HCT116 (cell line): ENCODE data around the gene P3H3. TPM values are rescaled to one million over a fixed set of nuclear protein-coding genes. Genes with fewer than 3 reads are reported as not detected.

ENCODE experiments used
- ATAC-seq: fragments of 200-7000 bp; cut with Tn5 transposase; 2 replicates; pipeline ENCODE4 v1.9.1; 2020; ENCODE audit warnings: mild to moderate bottlenecking, moderate library complexity
- BruUV-seq: library from RNA; stranded (reverse); fragments of 400-500 nt; replicated peaks from 2 replicates; lab custom pipeline; 2021; lab: Mats Ljungman, UMichigan
- CTCF ChIA-PET: fragments of 300-600 bp; sonication (Branson Sonifier 250); formaldehyde crosslinking; loops from one replicate; lab custom pipeline; 2021; ENCODE audit warnings: antibody characterized with exemption; lab: Charles Lee
- POLR2A ChIA-PET: fragments of 300-600, 350-600 bp; sonication (Branson Sonifier 250); formaldehyde crosslinking; loops from one replicate; lab custom pipeline; 2021; ENCODE audit warnings: antibody characterized with exemption; lab: Charles Lee
- RAD21 ChIA-PET, 2 experiments: fragments of 300-600 bp; sonication (Branson Sonifier 250); formaldehyde crosslinking; loops; one replicate each; lab custom pipeline; 2023; ENCODE audit warnings: low total read pairs in 2 of 2; ENCODE audit not compliant: uncharacterized antibody in 2 of 2, unreplicated experiment in 2 of 2, low non-redundant PET in 1 of 2; lab: Charles Lee
- DNase-seq: peaks from one replicate; pipeline ENCODE4 v3.0.0-alpha.2; 2010; ENCODE audit warnings: low read depth, low spot score
- H2AFZ ChIP-seq: fragments of 200-600 bp; shearing (Covaris generic), sonication (generic); 2 replicates; pipeline ENCODE4 v1.6.1; 2017; ENCODE audit warnings: low read depth, mixed run types, mixed read lengths, antibody characterized with exemption, low read length; ENCODE audit not compliant: poor library complexity, severe bottlenecking
- H3K27ac ChIP-seq: 2 replicates; pipeline ENCODE4 v1.5.1; 2012; ENCODE audit warnings: low read depth, low read length
- H3K27me3 ChIP-seq: fragments of 200-600 bp; sonication (generic); 2 replicates; pipeline ENCODE4 v1.6.1; 2016; ENCODE audit warnings: mixed run types, low read length, mixed read lengths; ENCODE audit not compliant: insufficient read depth
- H3K36me3 ChIP-seq, 2 experiments: fragments of 200-500 bp in 1 of 2; fragments of 200-600 bp in 1 of 2; sonication (Bioruptor generic) in 1 of 2; sonication (generic) in 1 of 2; 2 replicates each; pipeline versions ENCODE4 v1.5.1 to v1.6.1; 2014 to 2016; ENCODE audit warnings: low read length in 2 of 2, inconsistent platforms in 1 of 2, mixed read lengths in 1 of 2, mixed run types in 1 of 2; ENCODE audit not compliant: insufficient read depth in 2 of 2, control insufficient read depth in 1 of 2
- H3K4me1 ChIP-seq, 2 experiments: fragments of 200-600 bp in 1 of 2; sonication (generic) in 1 of 2; 2 replicates each; pipeline versions ENCODE4 v1.5.1 to v1.6.1; 2012 to 2017; ENCODE audit warnings: low read length in 2 of 2, inconsistent platforms in 1 of 2, mild to moderate bottlenecking in 1 of 2, mixed read lengths in 1 of 2, mixed run types in 1 of 2, moderate library complexity in 1 of 2; ENCODE audit not compliant: insufficient read depth in 2 of 2, control insufficient read depth in 1 of 2
- H3K4me2 ChIP-seq: fragments of 200-600 bp; sonication (generic); 2 replicates; pipeline ENCODE4 v1.6.1; 2017; ENCODE audit warnings: mixed run types, low read length, mixed read lengths
- H3K4me3 ChIP-seq, 2 experiments: fragments of 200-600 bp in 1 of 2; sonication (generic) in 1 of 2; replicated peaks in 1 of 2; 2 replicates each; pipeline ENCODE4 v1.5.1; 2011 to 2016; ENCODE audit warnings: low read length in 2 of 2, control low read depth in 1 of 2, low read depth in 1 of 2, mild to moderate bottlenecking in 1 of 2, mixed read lengths in 1 of 2, mixed run types in 1 of 2
- H3K79me2 ChIP-seq: fragments of 200-600 bp; sonication (generic); 2 replicates; pipeline ENCODE4 v1.6.1; 2017; ENCODE audit warnings: mild to moderate bottlenecking, mixed run types, low read length, moderate library complexity, mixed read lengths; ENCODE audit not compliant: insufficient read depth
- H3K9ac ChIP-seq: fragments of 200-600 bp; sonication (generic); 2 replicates; pipeline ENCODE4 v1.6.1; 2016; ENCODE audit warnings: low read length, mixed read lengths
- H3K9me2 ChIP-seq: fragments of 200-600 bp; sonication (generic), shearing (Covaris generic); 2 replicates; pipeline ENCODE4 v1.6.1; 2017; ENCODE audit warnings: mixed run types, mild to moderate bottlenecking, moderate library complexity; ENCODE audit not compliant: insufficient read depth
- H3K9me3 ChIP-seq, 2 experiments: fragments of 200-500 bp in 1 of 2; fragments of 200-600 bp in 1 of 2; sonication (Bioruptor generic) in 1 of 2; sonication (generic) in 1 of 2; 2 replicates each; pipeline ENCODE4 v1.6.1; 2014 to 2017; ENCODE audit warnings: low read length in 2 of 2, mixed read lengths in 2 of 2, inconsistent platforms in 1 of 2, low read depth in 1 of 2, mild to moderate bottlenecking in 1 of 2, mixed run types in 1 of 2, moderate library complexity in 1 of 2; ENCODE audit not compliant: control insufficient read depth in 1 of 2, insufficient read depth in 1 of 2
- H4K20me1 ChIP-seq: fragments of 200-600 bp; sonication (generic), shearing (Covaris generic); 2 replicates; pipeline ENCODE4 v1.6.1; 2017; ENCODE audit warnings: mixed run types, mild to moderate bottlenecking, moderate library complexity; ENCODE audit not compliant: insufficient read depth
- CEBPB ChIP-seq: IDR thresholded peaks from 2 replicates; pipeline ENCODE4 v1.6.1; 2012; ENCODE audit warnings: low read depth
- EGR1 ChIP-seq: IDR thresholded peaks from 2 replicates; pipeline ENCODE4 v1.6.1; 2012; ENCODE audit warnings: low read depth
- EZH2 ChIP-seq: fragments of 200-600 bp; sonication (generic); IDR thresholded peaks from 2 replicates; pipeline ENCODE4 v1.6.1; 2017; ENCODE audit warnings: antibody characterized with exemption, mixed run types
- ZNF274 ChIP-seq: fragments of 200-500 bp; sonication (Bioruptor generic); IDR thresholded peaks from 2 replicates; pipeline ENCODE4 v1.6.1; 2014; ENCODE audit warnings: mild to moderate bottlenecking, low read depth, low read length, inconsistent platforms
- intact Hi-C: fragments of 100-400 bp; cut with micrococcal nuclease; formaldehyde crosslinking; loops from 2 replicates; pipeline ENCODE4 v1.10.0; 2022
- total RNA-seq: library from RNA; stranded (reverse); gene quantifications from one replicate; pipeline ENCODE4 v1.2.1, GENCODE V29; 2021; ENCODE audit not compliant: unreplicated experiment
- TF ChIP-seq, protein P1 (sequence below): IDR thresholded peaks from 2 replicates; pipeline ENCODE4 v1.6.1; 2012

Gene P3H3
- total RNA-seq, 1 experiment from 2014 or later, result 32.2 TPM

DNA sequence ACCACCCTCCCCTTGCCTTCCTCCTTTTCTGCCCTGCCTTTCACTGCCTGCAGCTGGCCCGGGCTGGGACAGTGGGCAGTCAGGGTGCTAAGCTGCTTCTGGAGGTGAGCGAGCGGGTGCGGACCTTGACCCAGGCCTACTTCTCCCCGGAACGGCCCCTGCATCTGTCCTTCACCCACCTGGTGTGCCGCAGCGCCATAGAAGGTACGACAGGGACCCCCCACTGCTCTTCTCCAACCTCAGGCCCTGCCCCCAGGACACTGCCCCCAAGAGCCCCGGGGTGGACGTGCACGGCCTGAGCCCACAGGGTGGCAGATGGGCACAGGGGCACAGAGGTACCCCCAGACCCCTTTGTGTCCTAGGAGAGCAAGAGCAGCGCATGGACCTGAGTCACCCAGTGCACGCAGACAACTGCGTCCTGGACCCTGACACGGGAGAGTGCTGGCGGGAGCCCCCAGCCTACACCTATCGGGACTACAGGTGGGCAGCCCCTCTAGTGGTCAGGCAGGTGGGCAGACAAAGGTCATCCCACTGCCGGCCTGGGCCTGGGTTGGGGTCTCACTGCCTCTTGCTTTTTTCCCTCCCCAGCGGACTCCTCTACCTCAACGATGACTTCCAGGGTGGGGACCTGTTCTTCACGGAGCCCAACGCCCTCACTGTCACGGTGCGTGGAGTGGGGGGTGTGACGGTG, 9.3 kb downstream of the P3H3 start:
- H3K4me2 ChIP-seq, result no peak overlapping the region
- H3K79me2 ChIP-seq, result no peaks in the 10 kb centered on the region
- no peak overlapping the region for H3K4me3 ChIP-seq
- DNase-seq (no peak), ATAC-seq (no peak)
- H3K27me3 ChIP-seq, result no peaks in the 10 kb centered on the region
- no peaks in the 10 kb centered on the region for H4K20me1 ChIP-seq
- no peak overlapping the region for H3K27ac ChIP-seq
- intact Hi-C loops, result no loop called here
- peaks cover 11 to 16% of the 10 kb centered on the region in 2 experiments; a peak in 3 of 4 replicates for H3K36me3 ChIP-seq
- CTCF ChIA-PET, result no interaction called here
- TF ChIP-seq EGR1 (no peak), CEBPB (no peak), ZNF274 (no peak)
- TF ChIP-seq, protein P1, sequence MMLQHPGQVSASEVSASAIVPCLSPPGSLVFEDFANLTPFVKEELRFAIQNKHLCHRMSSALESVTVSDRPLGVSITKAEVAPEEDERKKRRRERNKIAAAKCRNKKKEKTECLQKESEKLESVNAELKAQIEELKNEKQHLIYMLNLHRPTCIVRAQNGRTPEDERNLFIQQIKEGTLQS, result no peak
- no peak overlapping the region for H3K9ac ChIP-seq
- no peaks in the 10 kb centered on the region for H3K9me2 ChIP-seq
- RAD21 ChIA-PET, result no interaction called here
- POLR2A ChIA-PET, result no interaction called here
- peaks cover 0 to 15% of the 10 kb centered on the region in 2 experiments; a peak in 2 of 4 replicates for H3K4me1 ChIP-seq
- BruUV-seq, result no TSS peak
- no peak overlapping the region for H2AFZ ChIP-seq
- no peaks in the 10 kb centered on the region for H3K9me3 ChIP-seq

DNA sequence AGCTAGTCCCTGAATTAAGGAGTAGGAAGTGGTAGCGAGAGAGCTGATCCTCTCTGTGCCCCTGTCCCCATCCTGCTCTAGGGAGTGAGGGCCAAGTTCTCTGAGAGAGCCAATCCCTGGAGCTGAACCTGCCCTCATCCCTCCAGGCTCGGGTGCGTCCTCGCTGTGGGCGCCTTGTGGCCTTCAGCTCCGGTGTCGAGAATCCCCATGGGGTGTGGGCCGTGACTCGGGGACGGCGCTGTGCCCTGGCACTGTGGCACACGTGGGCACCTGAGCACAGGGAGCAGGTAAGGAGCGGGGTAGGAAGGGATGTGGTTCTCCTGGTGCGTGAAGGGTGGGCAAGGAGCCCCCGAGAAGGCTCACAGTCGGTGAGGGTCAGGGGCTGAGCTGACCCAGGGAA, 10.6 kb downstream of the P3H3 start:
- H3K9me3 ChIP-seq, result no peaks in the 10 kb centered on the region
- H3K27ac ChIP-seq, result no peak overlapping the region
- POLR2A ChIA-PET, result interaction anchor here (4.4 kb wide), 1 partner anchor 13 kb away, joined by 19 read pairs; the partner anchor contains the start of genes CDCA3 and USP5
- ATAC-seq, result no peak
- no peak overlapping the region for H3K4me3 ChIP-seq
- no peak overlapping the region for H3K4me2 ChIP-seq
- no peak for TF ChIP-seq EZH2
- no peak overlapping the region for H3K9ac ChIP-seq
- CTCF ChIA-PET, result interaction anchor here (1.2 kb wide), 1 partner anchor 33 kb away, joined by 4 read pairs; no protein-coding TSS in a partner anchor
- peaks cover 0 to 15% of the 10 kb centered on the region in 2 experiments; a peak in 2 of 4 replicates for H3K4me1 ChIP-seq
- no peaks in the 10 kb centered on the region for H3K27me3 ChIP-seq
- no peaks in the 10 kb centered on the region for H4K20me1 ChIP-seq
- H3K9me2 ChIP-seq, result no peaks in the 10 kb centered on the region
- H3K36me3 ChIP-seq, result peaks cover 7 to 8% of the 10 kb centered on the region in 2 experiments; a peak in 2 of 4 replicates
- DNase-seq, result no peak
- BruUV-seq, result no TSS peak
- RAD21 ChIA-PET, result no interaction called here
- intact Hi-C loops, result no loop called here
- no peaks in the 10 kb centered on the region for H3K79me2 ChIP-seq
- H2AFZ ChIP-seq, result no peak overlapping the region
